GM19328 (cell line): ENCODE measurements around the gene ABHD6.
"Not testable (repeated sequence)": the region's sequence is repeated elsewhere in the genome, so short reads cannot be mapped to it uniquely, and the experiment has no call there.

Experiments used
- ATAC-seq: cut with Tn5 transposase; IDR thresholded peaks from one replicate; pipeline ENCODE4 v1.9.1; 2021; ENCODE audit warnings: mild to moderate bottlenecking, moderate library complexity; ENCODE audit not compliant: unreplicated experiment

Gene ABHD6

GRCh38 chr3:58207954-58208353 is 29.6 kb upstream of the ABHD6 start:
- no peak for ATAC-seq

GRCh38 chr3:58209933-58210332 is 27.7 kb upstream of the ABHD6 start:
- no peak for ATAC-seq

- ATAC-seq, result no peak
Observed at GRCh38 chr3:58210761-58211460, 26.7 kb upstream of the ABHD6 start, which contains the start of gene DNASE1L3. TSS of gene DNASE1L3 (minus strand) at chr3:58210972. CDS start at chr3:58210906, 66 bp downstream.

- peak; percentile 77 for ATAC-seq
Observed at GRCh38 chr3:58214484-58215316, 22.9 kb upstream of the ABHD6 start.

GRCh38 chr3:58215317-58216025 is 22.1 kb upstream of the ABHD6 start:
- no peak for ATAC-seq

- no peak for ATAC-seq
Observed at GRCh38 chr3:58216496-58217195, 20.9 kb upstream of the ABHD6 start.

GRCh38 chr3:58217209-58217811 is 20.3 kb upstream of the ABHD6 start:
- no peak for ATAC-seq

GRCh38 chr3:58218904-58219303 is 18.7 kb upstream of the ABHD6 start:
- no peak for ATAC-seq

GRCh38 chr3:58222161-58222724 is 15.3 kb upstream of the ABHD6 start:
- ATAC-seq, result no peak

GRCh38 chr3:58223855-58224254 is 13.7 kb upstream of the ABHD6 start:
- ATAC-seq, result no peak

- not testable (repeated sequence) for ATAC-seq
Observed at GRCh38 chr3:58227933-58228332, 9.7 kb upstream of the ABHD6 start.

GRCh38 chr3:58230876-58231552 is 6.6 kb upstream of the ABHD6 start:
- no peak for ATAC-seq

- ATAC-seq, result no peak
Observed at GRCh38 chr3:58231666-58232065, 5.9 kb upstream of the ABHD6 start.

- no peak for ATAC-seq
Observed at GRCh38 chr3:58234516-58234931, 3.1 kb upstream of the ABHD6 start.

GRCh38 chr3:58235970-58236369 is 1.6 kb upstream of the ABHD6 start:
- ATAC-seq, result no peak

- no peak for ATAC-seq
Observed at GRCh38 chr3:58236527-58237237, 910 bp upstream of the ABHD6 start.

GRCh38 chr3:58237941-58238681 is 519 bp downstream of the ABHD6 start:
- ATAC-seq, result no peak

GRCh38 chr3:58238830-58239229 is 1.2 kb downstream of the ABHD6 start:
- no peak for ATAC-seq
